ENCODE measurements around the gene TCOF1.

The TCOF1 gene

DNA sequence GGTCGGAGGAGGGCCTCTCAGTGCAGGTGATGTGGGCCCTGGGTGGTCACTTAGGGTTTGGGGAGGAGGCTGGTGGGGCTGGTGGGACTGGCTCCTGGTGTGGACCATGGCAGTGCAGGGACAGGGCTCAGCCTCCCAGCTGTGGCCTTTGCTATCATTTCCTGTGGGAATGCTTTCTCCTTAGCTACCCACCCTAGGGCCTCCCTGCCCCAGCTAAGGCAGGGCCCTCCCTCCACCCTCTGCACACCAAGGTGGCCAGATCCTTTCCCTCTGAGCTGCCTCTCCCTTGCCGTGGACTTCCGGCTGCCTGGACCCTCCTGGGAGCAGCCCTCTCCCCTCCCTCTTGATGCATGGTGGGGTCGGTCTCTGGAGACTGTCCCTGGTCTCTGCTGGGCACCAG lies 32.1 kb upstream of the TCOF1 start:
- no peak for DNase-seq (ENCODE audit: low read depth in 3 of 3, low spot score in 1 of 3)

DNA sequence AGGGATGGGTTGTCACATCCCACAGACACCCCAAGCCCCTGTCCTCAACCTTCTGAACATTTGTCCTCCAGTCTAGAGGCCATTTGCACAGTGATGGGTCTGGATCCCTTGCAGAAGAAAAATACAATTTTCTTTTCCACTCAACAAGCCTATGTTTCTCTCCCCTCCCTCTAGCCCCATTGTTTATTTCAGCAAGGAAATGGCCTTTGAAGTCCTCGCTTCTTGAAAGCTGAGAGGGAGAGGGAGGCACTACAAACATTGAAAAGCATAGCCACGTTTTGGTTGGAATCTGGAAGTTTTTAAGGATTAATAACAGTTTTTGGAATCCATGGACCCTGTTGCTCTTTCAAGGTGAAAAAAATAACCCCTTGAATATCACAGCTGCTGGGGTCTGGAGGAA lies 30.8 kb upstream of the TCOF1 start:
- DNase-seq (ENCODE audit: low read depth in 3 of 3, low spot score in 1 of 3): no peak

DNA sequence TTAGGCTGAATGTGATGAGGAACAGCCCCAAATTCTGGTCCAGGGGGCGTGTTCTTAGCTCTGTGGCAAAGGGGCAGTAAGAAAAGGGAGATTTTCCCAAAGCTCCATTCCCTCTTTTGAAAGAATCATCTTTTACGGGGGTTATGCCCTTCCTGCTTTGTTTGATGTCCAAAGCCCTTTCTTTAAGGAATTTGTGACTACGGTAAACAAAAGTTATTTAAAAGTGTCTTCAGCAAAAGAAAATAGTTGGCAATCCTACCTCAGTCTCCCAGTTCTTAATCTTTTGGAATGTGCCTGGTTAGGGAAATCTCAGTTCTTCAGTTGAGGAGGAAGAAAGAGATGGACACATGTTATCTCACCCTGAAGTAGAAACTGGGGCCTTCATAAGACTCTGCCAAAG lies 30.4 kb upstream of the TCOF1 start:
- DNase-seq (ENCODE audit: low read depth in 3 of 3, low spot score in 1 of 3): no peak

DNA sequence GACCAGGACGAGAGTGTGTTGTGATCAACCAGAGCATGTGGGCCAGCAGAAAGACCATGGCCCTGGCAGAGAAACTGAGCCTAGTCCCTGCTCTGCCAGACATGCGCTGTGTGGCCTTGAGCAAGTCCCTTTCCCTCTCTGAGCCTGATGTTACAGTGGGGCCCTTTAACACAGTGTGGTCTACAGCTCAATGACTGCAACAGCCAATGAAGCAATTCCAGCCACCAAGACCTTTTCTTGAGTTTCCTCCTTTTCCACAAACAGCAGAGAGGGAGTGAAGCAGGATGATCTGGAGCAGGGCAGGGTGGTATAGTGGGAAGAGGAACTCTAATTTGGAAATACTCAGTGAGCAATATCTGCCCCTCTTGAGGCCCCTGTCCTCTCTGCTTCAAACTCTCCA lies 29.0 kb upstream of the TCOF1 start:
- DNase-seq (ENCODE audit: low read depth in 3 of 3, low spot score in 1 of 3): no peak

DNA sequence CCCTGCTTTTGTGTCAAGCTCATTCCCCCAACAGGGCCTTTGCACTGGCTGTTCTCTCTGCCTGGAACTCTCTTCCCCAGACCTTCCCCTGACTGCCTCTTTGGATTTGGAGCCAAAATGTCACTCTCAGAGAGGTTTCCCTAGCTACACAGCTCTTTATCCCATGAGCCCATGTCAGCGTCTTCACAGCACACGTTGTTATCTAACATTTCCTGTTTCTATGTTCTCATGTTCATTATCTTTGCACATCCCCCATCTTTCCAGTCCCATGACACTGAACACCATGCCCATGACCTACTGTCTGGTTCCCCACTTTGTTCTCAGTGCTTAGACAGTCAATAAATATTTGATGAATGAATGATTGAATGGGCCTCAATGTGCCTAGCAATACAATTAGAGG lies 28.5 kb upstream of the TCOF1 start:
- no peak for DNase-seq (ENCODE audit: low read depth in 3 of 3, low spot score in 1 of 3)

DNA sequence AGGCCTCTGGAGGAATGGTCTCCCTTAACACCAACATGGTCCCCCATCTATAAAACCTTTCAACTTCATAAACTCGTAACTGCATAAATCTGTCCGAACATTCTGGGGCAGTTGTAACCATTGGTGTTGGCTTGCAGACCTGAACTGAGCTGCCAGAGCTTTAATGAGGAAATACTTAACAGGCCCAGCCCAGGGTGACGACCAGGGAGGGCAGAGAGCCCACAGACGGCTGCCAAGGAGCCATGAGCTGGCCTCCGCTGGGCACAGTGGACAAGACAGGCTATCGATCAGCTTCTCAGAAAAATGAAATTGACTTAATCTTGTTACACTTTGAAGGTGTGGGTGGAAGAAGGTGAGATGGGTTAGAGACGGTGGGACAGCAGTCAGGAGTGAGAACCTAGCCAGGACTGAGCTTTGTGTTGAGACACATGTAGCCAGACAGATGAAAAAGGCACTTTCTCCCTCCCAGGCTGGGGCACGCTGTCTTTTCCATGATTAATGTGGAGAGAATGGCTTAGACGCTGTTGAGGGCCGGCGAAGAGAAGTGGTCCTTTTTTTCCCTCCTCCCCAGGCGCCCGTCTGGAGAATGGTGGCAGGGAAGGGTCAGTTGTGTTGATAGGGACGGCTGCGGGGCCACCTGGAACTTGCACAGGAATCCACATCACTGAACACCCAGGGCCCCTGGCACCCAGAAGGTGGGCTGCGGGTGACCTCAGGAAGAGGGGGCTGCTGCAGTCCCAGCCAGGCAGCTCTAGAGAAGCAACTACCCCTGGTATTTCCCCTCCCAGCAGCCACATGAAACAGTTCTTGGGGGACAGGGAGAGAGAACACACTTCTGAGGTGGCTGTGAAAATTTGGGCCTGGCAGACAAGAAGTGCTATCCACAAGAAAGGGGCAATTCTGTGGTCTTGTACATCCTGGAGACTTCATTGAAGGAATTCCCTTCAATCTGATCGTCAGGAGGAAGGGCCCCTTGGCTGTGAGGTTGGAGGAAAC lies 27.3 kb upstream of the TCOF1 start:
- DNase-seq (ENCODE audit: low read depth in 3 of 3, low spot score in 1 of 3): no peak

DNA sequence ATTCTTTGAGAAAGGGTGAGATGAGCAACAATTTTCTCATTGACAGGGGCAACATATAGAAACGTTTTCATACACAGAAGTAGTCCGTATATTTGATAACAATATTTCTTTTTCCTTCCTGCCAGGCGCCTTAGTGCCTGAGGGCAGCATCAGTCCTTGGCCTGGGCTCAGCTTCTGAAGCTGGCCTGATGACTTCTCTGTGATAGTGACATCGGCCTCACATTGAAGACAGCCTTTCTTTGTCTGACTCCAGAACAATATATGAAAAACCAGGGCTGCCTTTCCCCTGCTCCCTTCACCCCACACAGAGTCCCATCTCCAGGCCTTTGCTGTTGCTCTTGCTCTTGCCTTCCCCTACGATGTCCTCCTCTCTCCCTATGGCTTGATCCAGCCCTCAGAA lies 24.1 kb upstream of the TCOF1 start:
- DNase-seq (ENCODE audit: low read depth in 3 of 3, low spot score in 1 of 3): no peak

DNA sequence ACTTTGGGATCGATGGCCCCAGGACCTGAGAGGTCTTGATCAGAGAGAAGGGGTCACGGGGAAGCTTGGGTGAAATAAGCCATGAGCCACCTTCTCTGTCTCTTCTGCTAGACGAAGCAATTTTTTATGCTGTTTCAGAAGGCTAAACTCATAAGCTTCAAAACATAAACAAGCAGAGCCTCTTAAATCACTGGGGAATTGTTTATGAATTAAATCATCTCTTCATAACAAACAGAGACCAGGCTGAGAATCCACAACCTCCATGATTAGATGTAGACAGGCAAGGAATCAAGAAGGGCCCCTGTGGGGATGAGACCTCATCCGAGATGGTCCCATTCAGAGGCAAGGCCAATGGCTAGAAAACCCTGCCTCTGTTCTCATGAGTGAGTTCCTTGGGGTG lies 21.7 kb upstream of the TCOF1 start:
- no peak for DNase-seq (ENCODE audit: low read depth in 3 of 3, low spot score in 1 of 3)

DNA sequence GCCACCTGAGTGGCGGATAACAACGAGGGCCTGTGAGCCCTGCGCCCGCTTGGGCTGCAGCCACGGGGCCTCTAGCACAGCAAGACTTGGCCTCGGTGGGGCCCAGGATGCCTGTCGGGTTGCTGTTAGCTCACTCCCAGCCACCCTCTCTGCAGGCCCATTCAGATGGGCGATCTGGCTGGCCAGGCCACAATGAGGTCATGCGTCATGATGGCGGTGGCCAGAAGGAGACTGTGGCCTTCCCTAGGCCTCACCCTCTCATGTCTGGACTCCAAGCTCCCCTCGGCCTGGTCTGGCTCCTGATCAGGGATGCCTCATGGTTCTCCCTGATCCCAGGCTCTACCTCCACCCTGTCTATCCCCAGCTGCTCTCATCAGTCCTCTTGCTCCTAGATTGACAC lies 19.0 kb upstream of the TCOF1 start:
- DNase-seq (ENCODE audit: low read depth in 3 of 3, low spot score in 1 of 3): no peak

DNA sequence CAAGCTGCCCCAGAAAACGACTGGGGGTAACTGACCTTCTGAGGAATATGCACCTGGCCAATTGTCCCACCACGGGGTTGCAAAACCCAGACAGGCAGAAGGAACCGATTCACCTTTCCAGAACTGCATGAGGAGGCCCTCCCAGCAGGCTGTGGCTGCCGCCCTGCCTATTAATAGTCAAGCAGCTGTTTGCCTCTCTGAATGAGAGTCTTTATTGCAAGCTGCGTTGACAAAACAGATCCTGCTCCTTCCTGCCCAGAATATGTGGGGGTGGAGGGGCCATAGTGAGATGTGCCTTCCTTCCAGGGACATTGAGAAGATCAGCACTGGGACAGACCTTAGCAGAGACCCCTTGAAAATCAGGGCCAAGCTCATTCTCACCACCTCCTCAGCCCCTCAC lies 18.3 kb upstream of the TCOF1 start:
- no peak for DNase-seq (ENCODE audit: low read depth in 3 of 3, low spot score in 1 of 3)

DNA sequence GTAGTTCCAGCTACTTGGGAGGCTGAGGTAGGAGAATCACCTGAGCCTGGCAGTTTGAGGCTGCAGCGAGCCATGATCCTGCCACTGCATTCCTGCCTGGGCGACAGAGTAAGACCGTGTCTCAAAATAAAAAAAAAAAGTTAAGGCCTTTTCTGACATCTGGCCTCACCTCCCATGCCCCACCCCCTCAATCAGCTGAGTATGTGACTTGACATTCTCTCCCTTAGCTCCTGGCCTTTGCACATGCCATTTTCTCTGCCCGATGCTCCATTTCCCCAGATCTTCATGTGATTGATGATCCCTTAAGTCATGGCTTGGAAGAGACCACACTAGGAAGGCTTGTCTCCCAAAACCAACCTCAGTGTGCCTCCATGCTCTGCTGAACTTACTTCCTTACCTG lies 17.7 kb upstream of the TCOF1 start:
- no peak for DNase-seq (ENCODE audit: low read depth in 3 of 3, low spot score in 1 of 3)

DNA sequence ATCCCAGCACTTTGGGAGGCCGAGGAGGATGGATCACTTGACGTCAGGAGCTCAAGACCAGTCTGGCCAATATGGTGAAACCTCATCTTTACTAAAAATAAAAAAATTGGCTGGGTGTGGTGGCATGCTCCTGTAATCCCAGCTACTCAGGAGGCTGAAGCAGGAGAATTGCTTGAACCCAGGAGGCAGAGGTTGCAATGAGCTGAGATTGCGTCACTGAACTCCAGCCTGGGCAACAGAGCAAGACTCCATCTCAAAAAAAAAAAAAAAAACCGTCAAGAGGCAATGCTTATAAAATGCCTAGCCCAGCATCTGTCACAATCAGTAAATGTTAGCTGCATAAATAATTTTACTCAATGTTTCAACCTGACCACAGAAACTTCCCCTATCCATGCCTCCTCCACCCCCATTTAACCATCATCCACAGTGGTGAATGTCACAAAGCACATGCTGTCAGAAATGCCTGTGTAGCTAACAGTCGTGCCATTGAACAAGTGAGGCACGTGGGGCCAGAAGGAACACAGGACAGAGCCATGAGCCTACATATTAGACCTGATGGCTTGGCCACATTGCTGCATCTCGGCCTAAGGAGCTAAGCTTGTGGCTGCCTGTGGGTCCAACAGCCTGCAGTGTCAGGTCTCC lies 16.8 kb upstream of the TCOF1 start:
- no peak for DNase-seq (ENCODE audit: low read depth in 3 of 3, low spot score in 1 of 3)

DNA sequence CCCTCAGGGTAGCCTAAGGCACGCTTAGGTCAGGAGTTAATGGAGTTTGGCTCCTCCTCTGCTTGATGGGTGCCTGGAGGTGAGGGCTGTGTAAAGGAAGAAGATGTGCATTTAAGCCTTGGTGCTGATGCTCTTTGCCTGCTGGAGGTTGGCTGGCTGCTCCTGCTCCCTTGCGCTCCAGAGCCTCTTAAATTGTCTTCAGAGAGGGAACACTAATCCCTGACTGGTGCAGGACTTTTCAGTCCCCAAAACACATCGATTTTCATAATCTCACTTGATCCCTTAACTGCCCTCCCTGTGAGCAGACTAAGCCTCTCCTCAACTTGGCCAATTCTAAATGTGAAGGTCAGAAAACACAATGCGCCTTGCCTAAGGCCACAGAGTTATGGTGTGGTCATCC lies 16.2 kb upstream of the TCOF1 start:
- no peak for DNase-seq (ENCODE audit: low read depth in 3 of 3, low spot score in 1 of 3)

DNA sequence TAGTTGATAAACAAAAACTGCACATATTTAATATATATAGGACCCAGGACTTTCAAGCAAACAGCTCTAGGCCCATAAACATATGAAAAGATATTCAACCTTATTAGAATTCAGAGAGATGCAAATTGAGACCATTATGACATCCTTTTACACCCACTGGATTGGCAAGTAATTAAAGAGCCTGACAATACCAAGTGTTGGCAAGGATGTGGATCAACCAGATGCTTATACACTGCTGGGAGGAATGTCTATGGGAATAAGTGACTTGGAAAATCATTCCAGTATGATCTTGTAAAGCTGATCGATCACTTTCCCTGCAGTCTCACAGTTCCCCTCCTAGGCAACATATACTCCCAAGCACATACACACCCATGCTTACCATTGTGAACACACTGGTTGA lies 15.5 kb upstream of the TCOF1 start:
- no peak for DNase-seq (ENCODE audit: low read depth in 3 of 3, low spot score in 1 of 3)

DNA sequence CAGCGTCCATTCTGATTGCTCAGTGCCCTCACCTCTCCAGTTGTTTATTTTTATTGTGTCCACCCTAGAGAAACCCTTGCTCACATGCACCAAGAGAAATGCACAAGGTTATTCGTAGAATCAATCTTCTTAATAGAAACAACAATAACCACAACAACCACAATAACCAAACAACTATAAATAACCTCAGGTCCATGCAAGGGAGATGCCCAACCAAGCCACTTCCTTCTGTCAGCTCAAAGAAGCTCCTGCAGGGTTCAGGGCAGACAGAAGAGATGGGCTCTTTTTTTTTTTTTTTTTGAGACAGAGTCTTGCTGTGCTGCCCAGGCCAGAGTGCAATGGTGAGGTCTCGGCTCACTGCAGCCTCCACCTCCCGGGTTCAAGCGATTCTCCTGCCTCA lies 14.9 kb upstream of the TCOF1 start:
- DNase-seq (ENCODE audit: low read depth in 3 of 3, low spot score in 1 of 3): no peak

DNA sequence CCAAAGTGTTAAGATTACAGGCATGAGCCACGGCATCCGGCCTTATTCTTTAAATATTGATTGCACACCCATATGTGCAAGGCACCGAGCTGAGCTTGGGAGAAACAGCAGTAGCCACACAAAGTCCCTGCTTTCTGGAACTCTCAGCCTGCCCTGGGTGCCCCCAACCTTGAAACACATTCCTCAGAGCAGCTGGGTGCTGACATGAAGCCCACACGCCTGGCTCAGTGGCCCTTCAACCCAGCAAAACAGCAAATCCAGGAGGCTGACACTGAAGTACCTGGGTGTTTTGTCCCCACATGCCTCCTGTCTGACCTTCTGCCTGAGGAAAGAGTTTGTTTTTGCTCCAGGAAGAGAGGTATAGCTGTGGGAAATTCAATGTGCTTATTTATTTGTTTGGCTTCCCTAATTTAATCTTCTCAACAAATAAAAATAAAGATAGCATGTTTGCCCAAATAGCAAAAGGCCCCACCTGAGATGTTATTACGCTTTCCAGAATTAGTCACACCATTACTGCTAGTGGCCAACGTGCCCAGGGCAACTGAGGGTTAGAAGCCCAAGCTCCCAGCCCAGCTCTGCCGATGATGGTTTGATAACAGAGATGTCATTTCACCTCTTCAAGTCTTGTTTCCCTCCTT lies 13.4 kb upstream of the TCOF1 start:
- DNase-seq (ENCODE audit: low read depth in 3 of 3, low spot score in 1 of 3): no peak

DNA sequence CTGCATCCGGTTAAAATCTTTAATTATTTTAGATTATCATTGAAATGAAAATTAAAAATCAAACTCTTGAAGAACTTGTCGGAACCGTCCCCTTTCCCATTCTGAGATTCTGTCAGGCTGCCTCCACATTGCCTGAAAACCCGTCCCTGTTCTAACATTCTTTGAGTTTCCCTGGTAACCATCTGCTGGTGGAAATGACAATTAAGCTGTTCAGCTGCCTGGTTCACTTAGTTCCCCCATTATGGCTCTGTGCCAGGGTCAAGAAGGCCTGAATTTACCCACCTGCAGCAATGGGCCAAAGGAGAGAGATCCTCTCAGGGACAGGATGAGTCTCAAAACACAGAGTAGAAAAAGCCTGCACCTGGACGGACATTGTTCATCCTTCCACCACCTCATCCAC lies 11.8 kb upstream of the TCOF1 start:
- DNase-seq (ENCODE audit: low read depth in 3 of 3, low spot score in 1 of 3): no peak

DNA sequence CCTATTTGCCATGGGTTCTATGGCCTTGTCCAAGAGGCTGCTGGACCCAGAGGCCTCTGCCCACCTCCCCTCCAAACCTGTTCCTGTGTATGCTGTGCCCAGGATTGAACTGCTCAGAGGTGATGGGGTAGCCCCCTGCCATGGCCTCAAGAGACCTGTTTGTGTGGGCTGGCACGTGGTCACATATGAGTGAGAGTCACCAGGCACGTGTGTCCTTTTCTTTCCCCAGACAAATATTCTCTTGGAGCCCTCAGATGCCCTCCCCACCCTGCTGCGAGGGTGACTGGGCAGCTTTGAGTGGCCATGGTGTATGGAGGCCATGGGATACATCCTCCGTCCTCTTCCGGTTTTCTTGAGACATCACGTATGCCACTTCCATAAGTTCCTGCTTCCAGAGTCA lies 10.9 kb upstream of the TCOF1 start:
- DNase-seq (ENCODE audit: low read depth in 3 of 3, low spot score in 1 of 3): no peak

DNA sequence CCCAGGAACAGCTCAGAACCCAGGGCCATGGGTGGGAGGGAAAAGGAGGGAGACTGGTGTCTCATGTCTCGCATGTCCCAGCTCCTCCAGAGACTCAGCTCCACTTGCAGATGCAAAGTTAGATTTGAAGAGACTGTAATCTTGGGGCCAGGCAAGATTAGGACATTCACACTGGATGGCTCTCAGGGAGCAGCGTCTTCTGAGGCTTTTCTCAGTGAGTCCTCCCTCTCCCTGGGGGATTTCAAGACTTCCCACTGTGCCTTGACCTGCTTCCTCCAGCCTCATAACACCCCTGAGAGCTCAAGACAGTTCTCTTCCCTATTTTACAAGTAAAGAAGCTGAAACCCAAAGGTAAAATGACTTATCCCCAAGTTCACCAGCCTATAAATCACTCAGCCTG lies 10.5 kb upstream of the TCOF1 start:
- no peak for DNase-seq (ENCODE audit: low read depth in 3 of 3, low spot score in 1 of 3)

DNA sequence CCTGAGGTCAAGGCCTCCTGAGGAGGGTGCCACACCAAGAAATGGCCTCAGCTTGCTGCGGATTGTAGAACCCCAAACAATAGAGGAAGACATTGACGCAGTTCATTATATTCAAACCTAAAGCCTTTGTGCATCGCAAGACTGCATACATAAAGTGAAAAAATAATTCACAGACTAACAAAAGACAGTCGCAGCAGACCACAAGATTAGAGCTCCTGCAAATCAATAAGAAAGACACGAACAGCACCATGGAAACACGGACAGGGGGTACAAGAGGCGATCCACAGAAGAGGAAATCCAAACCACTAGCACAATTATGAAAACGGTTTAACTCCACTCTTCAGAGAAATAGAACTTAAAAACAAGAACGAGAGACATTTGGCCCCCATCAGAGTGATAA lies 10.0 kb upstream of the TCOF1 start:
- no peak for DNase-seq (ENCODE audit: low read depth in 3 of 3, low spot score in 1 of 3)

DNA sequence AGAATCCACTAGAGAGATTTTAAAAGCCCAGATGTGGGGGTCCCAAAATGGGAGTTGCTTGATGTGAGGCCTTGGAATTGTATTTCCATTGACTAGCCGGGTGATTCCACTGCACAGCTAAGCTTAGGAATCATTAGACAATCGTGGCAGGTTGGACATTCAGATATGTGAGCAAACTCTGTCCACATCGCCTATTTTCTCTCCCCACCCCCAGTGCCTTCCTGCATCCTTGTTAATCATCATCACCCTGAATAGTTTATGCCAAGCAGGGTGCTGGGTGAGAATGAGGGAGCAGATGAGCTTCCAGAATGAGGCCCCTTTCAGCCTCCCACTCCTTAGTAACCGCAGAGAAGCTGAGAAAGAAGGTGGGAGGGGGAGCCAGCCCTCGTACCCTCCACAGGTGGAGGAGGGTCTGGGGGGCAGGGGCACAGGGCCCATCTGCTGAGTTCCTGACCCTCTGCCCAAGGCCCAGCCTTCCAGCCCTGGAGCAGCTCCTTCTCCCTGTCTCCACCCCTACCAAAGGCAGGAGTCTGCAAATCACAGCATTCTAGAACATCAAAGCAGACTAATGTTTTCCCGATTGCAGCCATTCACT lies 7.7 kb upstream of the TCOF1 start:
- DNase-seq (ENCODE audit: low read depth in 3 of 3, low spot score in 1 of 3): no peak
